Upper lobe of left lung (tissue), 6 donors: Measurements from ENCODE around the gene TMEM178B. TPM values are rescaled to one million over a fixed set of nuclear protein-coding genes. Genes with fewer than 3 reads are reported as not detected.

Experiments
- ATAC-seq, 2 donors: fragments of 200-7000 bp; cut with Tn5 transposase; one replicate each; pipeline ENCODE4 v1.9.1; 2022; ENCODE audit warnings: mild to moderate bottlenecking in 2 of 2, moderate library complexity in 2 of 2; ENCODE audit not compliant: low FRiP score in 2 of 2
- DNase-seq, 2 donors: peaks; one replicate each; pipeline ENCODE4 v3.0.0-alpha.2; 2019 to 2020
- H3K27ac ChIP-seq, 4 donors: fragments of 200-600 bp; sonication (generic); one replicate each; pipeline ENCODE4 v1.5.1; 2016 to 2019
- H3K27me3 ChIP-seq, 4 donors: fragments of 200-600 bp; sonication (generic); one replicate each; pipeline ENCODE4 v1.5.1; 2017 to 2019
- H3K36me3 ChIP-seq, 4 donors: fragments of 200-600 bp; sonication (generic); one replicate each; pipeline ENCODE4 v1.5.1; 2016 to 2019
- H3K4me1 ChIP-seq, 4 donors: fragments of 200-600 bp; sonication (generic); one replicate each; pipeline ENCODE4 v1.5.1; 2018 to 2019
- H3K4me3 ChIP-seq, 4 donors: fragments of 200-600 bp; sonication (generic); one replicate each; pipeline ENCODE4 v1.5.1; 2017 to 2019; ENCODE audit warnings: mild to moderate bottlenecking in 2 of 4, moderate library complexity in 1 of 4
- H3K9me3 ChIP-seq, 4 donors: fragments of 200-600 bp; sonication (generic); one replicate each; pipeline ENCODE4 v1.5.1; 2018 to 2019
- CTCF ChIP-seq, 6 experiments: fragments of 450-650 bp in 4 of 6; fragments of 200-600 bp in 2 of 6; sonication (generic) in 2 of 6; IDR thresholded peaks; one replicate each; pipeline ENCODE4 v1.5.1; 2016 to 2019; ENCODE audit warnings: antibody characterized with exemption in 6 of 6
- EP300 ChIP-seq, 4 donors: sonication (generic); formaldehyde crosslinking; IDR thresholded peaks; one replicate each; pipeline ENCODE4 v1.5.1; 2017; ENCODE audit warnings: antibody characterized with exemption in 4 of 4, control low read depth in 2 of 4
- POLR2A ChIP-seq, 4 donors: fragments of 450-650 bp; IDR thresholded peaks; one replicate each; pipeline ENCODE4 v1.5.1; 2016 to 2017; ENCODE audit warnings: antibody characterized with exemption in 4 of 4, mild to moderate bottlenecking in 2 of 4
- POLR2AphosphoS5 ChIP-seq, 2 donors: sonication (generic); formaldehyde crosslinking; IDR thresholded peaks; one replicate each; pipeline ENCODE4 v1.5.1; 2017; ENCODE audit warnings: antibody characterized with exemption in 2 of 2
- WGBS, 2 donors: methylation state at CpG; one replicate each; pipeline ENCODE4 v1.1.5; 2017 to 2018; 5-methylcytosine and 5-hydroxymethylcytosine counted together
- total RNA-seq, 6 donors: library from RNA; depleted of rRNA in 4 of 6; stranded (reverse); fragments of >200 nt in 4 of 6; gene quantifications; one replicate each; pipeline versions ENCODE4 v1.1.0 to v1.2.1, GENCODE V29; 2016 to 2021
- donor health status: DM: no; HTN: no; CAD: no; lungs with moderate emphysema.
- donor health status: DM: no; HTN: yes; CAD: no; lungs with severe emphysema.

The TMEM178B gene
- total RNA-seq, 6 donors from 2014 or later: under 0.01 to 1.4 (median 0.32) TPM

DNA sequence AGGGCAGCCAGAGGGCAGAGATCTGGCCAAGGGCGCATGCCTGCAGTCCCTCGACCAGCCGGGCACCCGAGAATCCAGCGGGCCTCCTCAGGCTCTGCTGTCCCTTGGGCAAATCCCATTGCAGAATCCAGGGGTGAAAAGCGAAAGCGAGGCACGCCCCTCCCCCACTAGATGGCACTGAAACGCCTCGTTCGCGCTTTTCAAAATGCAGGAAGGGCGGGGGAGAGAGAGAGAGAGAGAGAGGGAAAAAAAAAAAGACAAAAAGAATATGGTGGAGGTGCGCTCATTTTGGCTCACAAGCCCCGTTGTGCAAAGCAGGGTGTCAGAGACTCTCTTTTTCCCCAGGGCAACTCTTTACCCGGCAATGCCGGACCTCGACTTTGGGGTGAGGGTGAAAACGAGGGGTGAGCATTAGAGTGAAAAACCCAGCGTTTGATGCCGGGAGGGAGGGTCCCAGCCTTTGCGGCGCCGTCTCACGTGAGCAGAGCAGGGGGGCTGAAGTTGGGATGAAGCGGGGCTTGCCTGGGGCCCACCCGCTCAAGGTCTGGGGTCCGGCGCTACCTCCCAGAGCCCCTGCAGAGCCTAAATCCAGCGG is 2.5 kb upstream of the TMEM178B start:
- peaks cover 35 to 39% (median 36%) of the 10 kb centered on the region in 4 donors for H3K4me1 ChIP-seq
- ATAC-seq (peak in 1 of 2 donors; percentile 7), DNase-seq (peak in 1 of 2 donors; percentile 32)
- WGBS, 2 donors: 2 to 3% methylated on average over 30 of the region's 30 CpGs
- peak overlapping the region in 3 of 4 donors; percentile 36 to 51 (median 48) for H3K4me3 ChIP-seq
- no peaks in the 10 kb centered on the region for H3K36me3 ChIP-seq
- H3K27ac ChIP-seq: no peak overlapping the region
- TF ChIP-seq EP300 (IDR thresholded peaks at IDR 0.05) (no peak), POLR2AphosphoS5 (IDR thresholded peaks at IDR 0.05) (no peak), CTCF (IDR thresholded peaks at IDR 0.05) (no peak), POLR2A (IDR thresholded peaks at IDR 0.05) (no peak)
- peaks cover 0 to 41% (median 22%) of the 10 kb centered on the region in 4 donors for H3K27me3 ChIP-seq
- no peaks in the 10 kb centered on the region for H3K9me3 ChIP-seq

DNA sequence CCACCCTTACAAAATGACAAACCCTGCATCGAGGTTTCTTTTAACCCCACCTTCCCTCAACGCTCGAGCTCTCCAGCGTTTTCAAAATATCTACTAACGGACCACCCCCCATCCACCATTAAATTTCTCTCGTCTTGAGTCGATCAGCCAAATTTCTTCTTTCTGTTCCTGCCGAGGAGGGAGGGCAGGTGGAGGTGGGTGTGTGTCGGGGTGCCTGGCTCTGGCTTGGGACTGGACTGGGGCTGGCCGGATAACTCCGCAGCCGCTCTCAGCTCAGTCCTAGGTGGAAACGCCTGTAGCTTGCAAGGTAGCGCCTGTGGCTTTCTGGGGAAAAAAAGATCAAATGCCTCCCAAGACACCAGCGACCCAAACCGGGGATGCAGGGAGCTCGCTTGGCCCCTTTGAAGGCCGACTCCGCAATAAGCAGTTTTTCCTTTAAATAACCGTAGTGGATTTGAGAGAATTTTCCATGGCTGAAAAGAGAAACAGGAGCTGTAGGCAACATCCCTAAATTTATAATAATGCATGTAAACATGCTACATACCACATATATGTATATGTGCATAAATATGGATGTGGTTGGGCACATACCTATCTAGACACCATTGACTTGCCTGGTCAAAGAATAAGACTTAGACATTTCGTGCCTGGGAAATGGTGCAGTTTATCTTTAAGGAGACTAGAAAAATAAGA is 1.9 kb upstream of the TMEM178B start:
- Histone ChIP-seq H3K4me3 (peak overlapping the region in 3 of 4 donors; percentile 36 to 51 (median 48)), H3K9me3 (no peaks in the 10 kb centered on the region), H3K36me3 (no peaks in the 10 kb centered on the region), H3K27me3 (peaks cover 0 to 41% (median 22%) of the 10 kb centered on the region in 4 donors), H3K27ac (no peak overlapping the region), H3K4me1 (peaks cover 35 to 39% (median 36%) of the 10 kb centered on the region in 4 donors)
- WGBS, 2 donors: 5 to 8% methylated on average over 16 to 21 of the region's 21 CpGs
- no peak for ATAC-seq
- TF ChIP-seq POLR2AphosphoS5 (IDR thresholded peaks at IDR 0.05) (no peak), CTCF (IDR thresholded peaks at IDR 0.05) (no peak), POLR2A (IDR thresholded peaks at IDR 0.05) (no peak), EP300 (IDR thresholded peaks at IDR 0.05) (no peak)
- DNase-seq: peak in 1 of 2 donors; percentile 29

DNA sequence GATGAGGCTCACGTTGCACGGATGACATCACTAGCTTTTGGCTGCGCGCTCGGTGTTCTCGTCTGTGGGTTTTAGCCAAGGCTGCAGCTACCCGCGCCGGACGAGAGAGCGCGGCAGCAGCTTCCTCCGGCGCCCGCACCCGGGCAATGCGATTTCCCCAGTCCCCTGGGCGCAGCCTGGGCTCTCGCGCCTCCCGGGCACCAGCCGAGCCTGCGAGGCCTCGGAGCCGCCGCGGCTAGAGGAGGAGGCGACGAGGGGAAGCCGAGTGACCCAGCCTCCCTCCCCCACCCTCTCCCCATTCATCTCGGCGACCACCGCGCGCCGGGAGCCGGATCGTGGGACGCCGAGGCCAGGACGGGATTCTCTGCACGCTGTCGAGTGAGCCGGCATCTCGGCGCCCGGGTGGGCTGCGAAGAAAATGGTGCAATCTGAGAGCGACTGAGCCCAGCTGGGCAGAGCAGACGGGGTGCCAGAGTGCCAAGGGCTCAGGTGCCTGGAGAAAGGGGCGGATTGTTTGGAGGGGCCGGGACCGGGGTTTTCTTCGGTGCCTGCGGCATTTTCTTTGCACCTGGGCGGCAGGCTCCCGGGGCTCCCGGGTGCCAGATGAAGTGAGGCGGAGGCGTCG is 1.2 kb upstream of the TMEM178B start:
- H3K9me3 ChIP-seq: no peaks in the 10 kb centered on the region
- ATAC-seq (peak; percentile 23 to 88), DNase-seq (peak in 1 of 2 donors; percentile 85)
- H3K36me3 ChIP-seq: no peaks in the 10 kb centered on the region
- peaks cover 35 to 39% (median 36%) of the 10 kb centered on the region in 4 donors for H3K4me1 ChIP-seq
- H3K27ac ChIP-seq: no peak overlapping the region
- no peak for TF ChIP-seq EP300 (IDR thresholded peaks at IDR 0.05)
- no peak for TF ChIP-seq CTCF (IDR thresholded peaks at IDR 0.05)
- TF ChIP-seq POLR2A (IDR thresholded peaks at IDR 0.05): no peak
- TF ChIP-seq POLR2AphosphoS5 (IDR thresholded peaks at IDR 0.05): no peak
- peak overlapping the region in 3 of 4 donors; percentile 36 to 51 (median 48) for H3K4me3 ChIP-seq
- 0 to 1% methylated on average over 7 to 43 of the region's 61 CpGs for WGBS, 2 donors
- H3K27me3 ChIP-seq: peaks cover 0 to 41% (median 22%) of the 10 kb centered on the region in 4 donors

GRCh38 chr7:141073173-141073640 is 657 bp upstream of the TMEM178B start:
- ATAC-seq: peak; percentile 44 to 91
- WGBS, 2 donors: 0 to 1% methylated on average over 1 to 29 of the region's 60 CpGs
- no peaks in the 10 kb centered on the region for H3K9me3 ChIP-seq

More at GRCh38 chr7:141073173-141073640, 657 bp upstream of the TMEM178B start:
- Histone ChIP-seq H3K4me3 (peak overlapping the region in 3 of 4 donors; percentile 36 to 51 (median 48)), H3K36me3 (no peaks in the 10 kb centered on the region), H3K27me3 (peaks cover 0 to 41% (median 22%) of the 10 kb centered on the region in 4 donors), H3K27ac (no peak overlapping the region), H3K4me1 (peaks cover 35 to 39% (median 36%) of the 10 kb centered on the region in 4 donors)
- DNase-seq: peak in 1 of 2 donors; percentile 89
- TF ChIP-seq CTCF (IDR thresholded peaks at IDR 0.05) (no peak), POLR2AphosphoS5 (IDR thresholded peaks at IDR 0.05) (no peak), EP300 (IDR thresholded peaks at IDR 0.05) (no peak), POLR2A (IDR thresholded peaks at IDR 0.05) (no peak)
